MCF 10A (cell line): ENCODE results near the gene LRP1B. TPM values are rescaled to one million over a fixed set of nuclear protein-coding genes. Genes with fewer than 3 reads are reported as not detected.

Source experiments
- BruUV-seq: library from RNA; stranded (reverse); fragments of 400-500 nt; replicated peaks from 2 replicates; lab custom pipeline; 2021; lab: Mats Ljungman, UMichigan
- CTCF ChIA-PET: fragments of 300-600 bp; sonication (Branson Sonifier 250); formaldehyde crosslinking; extraction: SDS; loops from one replicate; lab custom pipeline; 2021; ENCODE audit warnings: antibody characterized with exemption, inconsistent platforms; lab: Yijun Ruan, JAX
- POLR2A ChIA-PET: fragments of 300-600, 350-650 bp; sonication (Branson Sonifier 250); formaldehyde crosslinking; extraction: SDS; loops from one replicate; lab custom pipeline; 2020; ENCODE audit warnings: antibody characterized with exemption, inconsistent platforms; lab: Yijun Ruan, JAX
- DNase-seq: peaks from one replicate; pipeline ENCODE4 v3.0.0-alpha.2; 2018; ENCODE audit not compliant: unreplicated experiment
- H3K27ac Mint-ChIP-seq: one replicate; pipeline ENCODE4 v1.8.0; 2022; ENCODE audit warnings: mild to moderate bottlenecking, low read depth, mixed read lengths; ENCODE audit not compliant: unreplicated experiment
- H3K27me3 Mint-ChIP-seq: one replicate; pipeline ENCODE4 v1.8.0; 2022; ENCODE audit warnings: mixed read lengths; ENCODE audit not compliant: insufficient read depth, unreplicated experiment
- H3K36me3 Mint-ChIP-seq: one replicate; pipeline ENCODE4 v1.8.0; 2022; ENCODE audit warnings: mild to moderate bottlenecking, moderate library complexity, mixed read lengths; ENCODE audit not compliant: insufficient read depth, unreplicated experiment
- H3K4me1 Mint-ChIP-seq: one replicate; pipeline ENCODE4 v1.8.0; 2022; ENCODE audit warnings: mixed read lengths; ENCODE audit not compliant: insufficient read depth, unreplicated experiment
- H3K4me3 Mint-ChIP-seq: one replicate; pipeline ENCODE4 v1.8.0; 2022; ENCODE audit warnings: mild to moderate bottlenecking, moderate library complexity, mixed read lengths; ENCODE audit not compliant: unreplicated experiment
- H3K9me3 Mint-ChIP-seq: one replicate; pipeline ENCODE4 v1.8.0; 2022; ENCODE audit warnings: mixed read lengths; ENCODE audit not compliant: unreplicated experiment
- intact Hi-C: fragments of 100-400 bp; cut with micrococcal nuclease; formaldehyde crosslinking; loops from 2 replicates; pipeline ENCODE4 v1.14.1; 2022
- total RNA-seq: library from RNA; stranded (reverse); gene quantifications from 2 replicates; pipeline ENCODE4 v1.2.3, GENCODE V29; 2022
- TF ChIP-seq, protein P1 (sequence below): fragments of 200-600 bp; IDR thresholded peaks from one replicate; pipeline ENCODE4 v1.8.0; 2022; ENCODE audit warnings: antibody characterized with exemption, mild to moderate bottlenecking; ENCODE audit not compliant: unreplicated experiment

LRP1B gene
- total RNA-seq, 1 experiment from 2014 or later: not detected

DNA sequence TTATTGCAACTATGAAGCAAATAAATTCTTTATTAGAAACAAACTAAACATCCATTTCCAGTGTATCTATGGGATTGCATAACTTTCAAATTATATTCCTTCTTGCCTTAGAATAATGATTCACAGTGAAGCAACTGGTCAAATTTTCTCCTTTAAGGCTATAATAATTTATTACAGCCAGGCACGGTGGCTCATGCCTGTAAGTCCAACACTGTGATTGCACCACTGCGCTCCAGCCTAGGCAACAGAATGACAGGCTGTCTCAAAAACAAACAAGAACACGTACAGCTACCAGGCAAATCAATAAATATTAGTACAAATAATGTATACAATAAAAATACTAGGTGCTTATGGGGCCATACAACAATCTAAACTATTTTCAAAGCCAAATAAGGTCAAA is 1416.2 kb downstream of the LRP1B start:
- intact Hi-C loops: no loop called here
- TF ChIP-seq, protein P1, sequence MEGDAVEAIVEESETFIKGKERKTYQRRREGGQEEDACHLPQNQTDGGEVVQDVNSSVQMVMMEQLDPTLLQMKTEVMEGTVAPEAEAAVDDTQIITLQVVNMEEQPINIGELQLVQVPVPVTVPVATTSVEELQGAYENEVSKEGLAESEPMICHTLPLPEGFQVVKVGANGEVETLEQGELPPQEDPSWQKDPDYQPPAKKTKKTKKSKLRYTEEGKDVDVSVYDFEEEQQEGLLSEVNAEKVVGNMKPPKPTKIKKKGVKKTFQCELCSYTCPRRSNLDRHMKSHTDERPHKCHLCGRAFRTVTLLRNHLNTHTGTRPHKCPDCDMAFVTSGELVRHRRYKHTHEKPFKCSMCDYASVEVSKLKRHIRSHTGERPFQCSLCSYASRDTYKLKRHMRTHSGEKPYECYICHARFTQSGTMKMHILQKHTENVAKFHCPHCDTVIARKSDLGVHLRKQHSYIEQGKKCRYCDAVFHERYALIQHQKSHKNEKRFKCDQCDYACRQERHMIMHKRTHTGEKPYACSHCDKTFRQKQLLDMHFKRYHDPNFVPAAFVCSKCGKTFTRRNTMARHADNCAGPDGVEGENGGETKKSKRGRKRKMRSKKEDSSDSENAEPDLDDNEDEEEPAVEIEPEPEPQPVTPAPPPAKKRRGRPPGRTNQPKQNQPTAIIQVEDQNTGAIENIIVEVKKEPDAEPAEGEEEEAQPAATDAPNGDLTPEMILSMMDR: no peak
- H3K9me3 Mint-ChIP-seq: no peaks in the 10 kb centered on the region
- BruUV-seq: no TSS peak
- H3K27ac Mint-ChIP-seq: no peak overlapping the region
- DNase-seq: no peak
- peaks cover 36% of the 10 kb centered on the region for H3K27me3 Mint-ChIP-seq
- ChIA-PET CTCF (interaction anchor here (0.6 to 0.7 kb wide), 2 partner anchors 11 to 25 kb away, joined by 3 read pairs; no protein-coding TSS in a partner anchor), POLR2A (no interaction called here)
- no peak overlapping the region for H3K4me3 Mint-ChIP-seq
- H3K36me3 Mint-ChIP-seq: no peaks in the 10 kb centered on the region
- H3K4me1 Mint-ChIP-seq: no peaks in the 10 kb centered on the region

DNA sequence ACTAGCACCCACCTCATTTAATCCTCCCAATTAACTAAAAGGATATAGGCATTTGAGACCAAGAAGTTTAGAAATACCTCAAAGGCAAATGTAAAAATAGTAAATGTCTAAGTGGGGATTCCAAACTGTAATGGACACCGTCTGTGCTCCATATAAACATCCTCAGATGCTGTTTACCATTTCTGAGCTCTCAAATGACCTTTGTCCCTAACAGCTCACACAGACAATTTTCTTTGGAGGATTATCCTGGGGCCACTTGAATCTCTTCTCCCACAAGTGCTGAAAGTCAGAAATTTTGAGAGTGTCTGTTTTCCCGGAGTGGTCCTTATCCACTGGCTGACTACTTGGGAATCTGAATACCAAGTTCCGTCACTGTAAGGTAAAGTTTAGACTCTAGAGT is 1418.9 kb downstream of the LRP1B start:
- Mint-ChIP-seq H3K4me1 (no peaks in the 10 kb centered on the region), H3K27ac (no peak overlapping the region), H3K27me3 (peaks cover 19% of the 10 kb centered on the region), H3K36me3 (no peaks in the 10 kb centered on the region), H3K4me3 (no peak overlapping the region), H3K9me3 (no peaks in the 10 kb centered on the region)
- BruUV-seq: no TSS peak
- ChIA-PET CTCF (no interaction called here), POLR2A (no interaction called here)
- TF ChIP-seq, protein P1: no peak
- intact Hi-C loops: no loop called here
- DNase-seq: no peak

DNA sequence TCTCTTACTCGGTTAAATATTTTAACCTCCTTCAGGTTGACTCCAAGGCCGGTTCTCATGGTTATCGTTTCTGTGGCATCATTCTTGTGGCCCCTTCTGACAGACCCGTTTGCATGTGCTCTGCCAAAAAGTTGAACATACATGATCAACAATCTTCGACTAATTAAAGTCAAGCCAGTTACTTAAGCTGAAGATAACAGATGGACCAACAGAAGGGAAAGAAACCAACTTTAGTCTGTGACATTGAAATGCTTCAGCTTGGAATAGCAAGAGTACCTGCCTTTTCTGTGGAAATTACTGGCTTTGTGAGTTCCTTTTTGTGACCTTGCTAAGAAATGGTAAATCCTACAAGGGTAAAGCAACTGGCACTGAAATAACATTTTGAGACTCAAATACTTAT is 1429.1 kb downstream of the LRP1B start:
- TF ChIP-seq, protein P1: no peak
- peaks cover 58% of the 10 kb centered on the region for H3K27me3 Mint-ChIP-seq
- no peaks in the 10 kb centered on the region for H3K36me3 Mint-ChIP-seq
- H3K27ac Mint-ChIP-seq: no peak overlapping the region
- intact Hi-C loops: no loop called here
- H3K9me3 Mint-ChIP-seq: no peaks in the 10 kb centered on the region
- H3K4me3 Mint-ChIP-seq: no peak overlapping the region
- BruUV-seq: no TSS peak
- H3K4me1 Mint-ChIP-seq: no peaks in the 10 kb centered on the region
- CTCF ChIA-PET: no interaction called here
- POLR2A ChIA-PET: no interaction called here
- DNase-seq: no peak

DNA sequence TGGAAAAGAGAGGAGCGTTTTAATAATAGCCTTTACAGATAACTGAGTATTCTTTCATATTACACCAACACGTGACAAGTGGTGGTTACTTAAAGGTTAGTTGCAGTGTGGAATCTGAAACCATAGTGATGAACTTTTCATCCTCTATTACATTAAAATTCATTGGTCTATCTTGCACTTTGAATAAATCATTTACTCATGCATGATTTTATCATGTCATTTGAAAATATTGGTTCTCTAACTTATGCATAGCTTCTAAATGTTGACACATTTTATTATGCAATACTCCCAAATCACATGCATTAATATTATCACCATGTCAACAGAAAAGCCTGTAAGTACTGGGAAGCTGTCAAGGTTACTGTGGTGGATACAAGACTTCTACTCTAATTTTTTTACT is 1432.2 kb downstream of the LRP1B start:
- H3K4me3 Mint-ChIP-seq: no peak overlapping the region
- no peaks in the 10 kb centered on the region for H3K4me1 Mint-ChIP-seq
- TF ChIP-seq, protein P1: no peak
- H3K27me3 Mint-ChIP-seq: peaks cover 62% of the 10 kb centered on the region
- intact Hi-C loops: no loop called here
- no peaks in the 10 kb centered on the region for H3K36me3 Mint-ChIP-seq
- BruUV-seq: no TSS peak
- ChIA-PET POLR2A (interaction anchor here (1.1 kb wide), 1 partner anchor 20 kb away, joined by 4 read pairs; no protein-coding TSS in a partner anchor), CTCF (no interaction called here)
- H3K27ac Mint-ChIP-seq: no peak overlapping the region
- H3K9me3 Mint-ChIP-seq: no peaks in the 10 kb centered on the region
- no peak for DNase-seq
